ENCODE measurements around the gene NPHS1. TPM values are rescaled to one million over a fixed set of nuclear protein-coding genes. Genes with fewer than 3 reads are reported as not detected.
"Not testable (repeated sequence)": the region's sequence is repeated elsewhere in the genome, so short reads cannot be mapped to it uniquely, and the experiment has no call there.

Gene NPHS1
- total RNA-seq, 1 donor: not detected

DNA sequence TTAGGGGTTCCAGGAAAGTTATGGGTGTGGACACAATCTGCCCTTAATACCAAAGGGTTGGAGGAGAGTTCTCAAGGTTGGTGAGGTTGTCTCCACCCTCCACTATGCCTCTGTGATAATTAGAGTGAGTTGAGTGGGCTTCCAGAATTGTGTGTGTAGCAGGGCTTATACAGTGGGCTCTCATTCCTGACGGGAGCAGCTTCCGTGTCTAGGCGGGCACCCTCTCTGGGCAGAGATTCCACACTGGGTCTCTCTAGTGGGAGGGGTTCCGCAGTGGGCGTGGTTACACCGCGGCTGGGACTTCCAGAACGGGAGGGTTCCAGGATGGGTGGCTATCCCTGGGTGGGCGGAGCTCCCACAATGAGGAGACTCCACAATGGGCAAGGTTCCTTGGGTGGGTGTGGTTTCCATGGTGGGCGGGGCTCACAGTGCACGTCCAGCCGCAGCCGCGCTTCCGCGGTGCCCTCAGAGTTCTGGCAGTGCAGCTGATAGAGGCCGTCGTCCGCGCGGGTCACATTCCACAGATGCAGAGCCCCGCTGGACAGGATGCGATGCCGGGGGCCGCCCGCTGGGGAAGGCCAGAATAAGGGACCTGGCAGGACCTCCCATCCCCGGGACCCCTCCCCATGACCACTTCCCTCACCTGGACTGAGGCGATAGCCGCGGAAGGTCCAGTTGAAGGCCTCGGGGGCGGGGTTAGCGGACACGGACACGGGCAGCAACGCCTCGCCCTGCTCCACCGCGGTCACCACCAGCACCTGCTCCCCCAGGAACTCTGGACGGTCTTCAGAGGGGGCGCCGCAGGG is 8.4 kb downstream of the NPHS1 start:
- H3K4me3 ChIP-seq (ENCODE audit: low read depth, low read length): no peak overlapping the region
- TF ChIP-seq, protein P1, sequence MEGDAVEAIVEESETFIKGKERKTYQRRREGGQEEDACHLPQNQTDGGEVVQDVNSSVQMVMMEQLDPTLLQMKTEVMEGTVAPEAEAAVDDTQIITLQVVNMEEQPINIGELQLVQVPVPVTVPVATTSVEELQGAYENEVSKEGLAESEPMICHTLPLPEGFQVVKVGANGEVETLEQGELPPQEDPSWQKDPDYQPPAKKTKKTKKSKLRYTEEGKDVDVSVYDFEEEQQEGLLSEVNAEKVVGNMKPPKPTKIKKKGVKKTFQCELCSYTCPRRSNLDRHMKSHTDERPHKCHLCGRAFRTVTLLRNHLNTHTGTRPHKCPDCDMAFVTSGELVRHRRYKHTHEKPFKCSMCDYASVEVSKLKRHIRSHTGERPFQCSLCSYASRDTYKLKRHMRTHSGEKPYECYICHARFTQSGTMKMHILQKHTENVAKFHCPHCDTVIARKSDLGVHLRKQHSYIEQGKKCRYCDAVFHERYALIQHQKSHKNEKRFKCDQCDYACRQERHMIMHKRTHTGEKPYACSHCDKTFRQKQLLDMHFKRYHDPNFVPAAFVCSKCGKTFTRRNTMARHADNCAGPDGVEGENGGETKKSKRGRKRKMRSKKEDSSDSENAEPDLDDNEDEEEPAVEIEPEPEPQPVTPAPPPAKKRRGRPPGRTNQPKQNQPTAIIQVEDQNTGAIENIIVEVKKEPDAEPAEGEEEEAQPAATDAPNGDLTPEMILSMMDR (IDR thresholded peaks at IDR 0.05; ENCODE audit: insufficient read depth, low read depth, low read length): no peak
- DNase-seq (ENCODE audit: low read depth): no peak

DNA sequence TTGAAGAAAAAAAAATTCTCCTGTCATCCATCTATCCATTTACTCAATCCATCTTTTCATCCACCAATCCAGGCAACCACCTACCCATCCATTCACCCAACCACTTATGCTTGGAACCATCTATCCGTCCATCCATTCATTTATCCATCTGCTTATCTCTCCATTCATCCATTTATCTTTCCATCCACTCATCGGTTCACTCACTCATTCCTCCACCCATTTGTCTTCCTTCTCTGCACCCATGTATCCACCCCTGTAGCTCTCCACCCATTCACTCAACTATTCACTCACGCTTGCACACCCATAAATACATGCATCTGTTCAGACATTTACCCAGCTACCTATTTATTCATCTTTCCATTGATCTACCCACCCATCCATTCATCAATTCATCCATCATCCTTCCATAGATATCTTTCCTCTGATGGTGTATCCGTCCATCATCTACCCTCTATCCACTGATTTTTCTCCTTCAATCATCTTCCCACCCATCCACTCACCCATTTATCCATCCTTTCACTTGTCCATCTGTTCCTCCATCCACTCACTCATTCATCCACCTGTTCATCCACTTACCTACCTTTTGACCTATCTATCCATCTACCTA is 9.5 kb downstream of the NPHS1 start:
- H3K4me3 ChIP-seq (ENCODE audit: low read depth, low read length): no peak overlapping the region
- TF ChIP-seq, protein P1 (IDR thresholded peaks at IDR 0.05; ENCODE audit: insufficient read depth, low read depth, low read length): no peak
- DNase-seq (ENCODE audit: low read depth): no peak

DNA sequence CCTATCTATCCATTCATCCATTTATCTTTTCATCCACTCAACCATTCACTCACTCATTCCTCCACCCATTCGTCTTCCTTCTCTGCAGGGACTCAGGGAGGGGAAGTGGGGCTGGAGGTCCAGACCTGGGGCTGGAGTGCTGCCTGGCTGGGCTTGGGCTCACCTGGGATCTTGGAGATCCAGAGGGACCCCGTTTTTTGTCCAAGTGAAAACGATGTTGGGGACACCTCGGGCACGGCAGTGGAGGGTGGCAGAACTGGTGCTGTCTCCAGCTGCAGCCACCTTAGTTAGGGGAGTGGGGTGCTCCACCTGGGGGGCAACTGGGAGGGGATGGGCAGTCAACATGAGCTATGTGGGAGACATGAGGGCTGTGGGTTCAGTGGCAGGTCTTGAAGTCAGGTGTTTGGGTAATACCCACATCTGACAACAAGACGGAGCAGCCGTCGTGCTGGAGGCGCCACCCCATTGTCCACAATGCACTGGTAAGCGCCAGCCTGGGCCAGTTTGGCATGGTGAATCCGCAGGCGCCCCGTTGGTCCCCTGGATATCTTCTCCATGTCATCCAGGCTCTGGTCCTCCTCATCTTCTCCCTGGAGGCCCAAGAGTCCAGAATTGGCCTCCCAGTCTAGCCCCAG is 10.2 kb downstream of the NPHS1 start:
- DNase-seq (ENCODE audit: low read depth): no peak
- no peak overlapping the region for H3K4me3 ChIP-seq (ENCODE audit: low read depth, low read length)
- TF ChIP-seq, protein P1 (IDR thresholded peaks at IDR 0.05; ENCODE audit: insufficient read depth, low read depth, low read length): no peak

DNA sequence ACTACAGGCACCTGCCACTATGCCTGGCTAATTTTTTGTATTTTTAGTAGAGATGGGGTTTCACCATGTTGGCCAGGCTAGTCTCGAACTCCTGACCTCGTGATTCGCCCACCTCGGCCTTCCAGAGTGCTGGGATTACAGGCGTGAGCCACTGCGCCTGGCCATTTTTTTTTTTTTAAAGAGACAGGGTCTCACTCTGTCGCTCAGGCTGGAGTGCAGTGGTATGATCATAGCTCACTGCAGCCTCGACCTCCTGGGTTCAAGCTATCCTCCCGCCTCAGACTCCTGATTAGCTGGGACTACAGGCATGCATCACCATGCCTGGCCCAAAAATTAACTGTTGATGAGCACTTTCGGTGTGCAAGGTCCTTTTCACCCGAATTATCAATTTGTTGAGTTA is 16.2 kb downstream of the NPHS1 start:
- not testable (repeated sequence) for DNase-seq (ENCODE audit: low read depth); H3K4me3 ChIP-seq (ENCODE audit: low read depth, low read length)

DNA sequence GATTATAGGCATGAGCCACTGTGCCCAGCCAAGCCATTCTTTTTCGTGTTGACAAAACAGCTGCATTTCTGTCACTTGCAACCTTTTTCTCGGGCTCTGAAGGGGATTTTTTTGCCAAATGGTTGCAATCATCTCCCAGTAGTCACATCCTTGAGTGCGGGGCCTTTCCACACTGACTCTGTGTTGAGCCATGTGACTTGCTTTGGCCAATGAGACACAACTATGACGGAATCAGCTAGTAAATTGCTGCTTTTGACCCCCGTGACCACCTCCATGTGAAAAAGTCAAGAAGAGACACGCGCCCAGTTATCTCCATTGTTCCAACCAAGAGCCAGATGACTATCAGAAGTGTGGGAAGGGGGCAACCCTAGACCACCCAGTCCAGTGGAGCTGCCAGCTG is 18.3 kb downstream of the NPHS1 start:
- TF ChIP-seq, protein P1 (IDR thresholded peaks at IDR 0.05; ENCODE audit: insufficient read depth, low read depth, low read length): no peak
- DNase-seq (ENCODE audit: low read depth): no peak
- H3K4me3 ChIP-seq (ENCODE audit: low read depth, low read length): no peak overlapping the region

DNA sequence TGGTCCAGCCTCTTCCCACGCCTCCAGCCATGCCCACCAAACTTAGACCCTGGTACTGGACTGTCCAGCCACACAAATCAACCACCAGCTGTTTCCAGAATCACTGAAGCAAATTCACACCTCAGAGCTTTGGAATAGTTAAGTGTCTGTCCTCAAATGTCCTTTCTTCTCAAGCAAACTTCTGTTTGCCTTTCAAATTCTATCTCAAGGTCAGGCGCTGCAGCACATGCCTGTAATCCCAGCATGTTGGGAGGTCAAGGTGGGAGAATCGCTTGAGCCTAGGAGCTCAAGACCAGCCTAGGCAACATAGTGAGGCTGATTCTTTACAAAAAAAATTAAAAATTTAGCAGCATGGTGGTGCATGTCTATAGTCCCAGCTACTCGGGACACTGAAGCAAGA is 20.2 kb downstream of the NPHS1 start:
- no peak overlapping the region for H3K4me3 ChIP-seq (ENCODE audit: low read depth, low read length)
- TF ChIP-seq, protein P1 (IDR thresholded peaks at IDR 0.05; ENCODE audit: insufficient read depth, low read depth, low read length): no peak
- DNase-seq (ENCODE audit: low read depth): no peak

DNA sequence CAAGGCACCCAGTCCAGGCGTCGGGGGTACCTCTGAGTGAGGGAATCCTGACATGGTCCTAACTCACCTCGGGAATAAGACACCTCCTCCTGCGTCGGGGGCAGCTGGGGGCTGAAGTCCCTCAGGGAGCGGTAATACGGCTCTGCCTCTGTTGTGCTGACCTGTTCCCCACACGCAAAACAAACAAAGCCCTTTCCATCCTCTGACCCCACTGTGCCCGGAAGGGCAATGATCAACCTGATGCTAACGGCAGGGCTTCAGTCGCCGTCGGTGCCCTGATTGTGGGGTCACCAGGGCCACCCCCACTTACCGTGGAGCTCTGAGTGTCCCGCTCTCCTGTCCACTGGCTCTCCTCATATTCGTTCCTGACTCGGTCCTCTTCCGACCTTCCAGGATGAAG is 21.3 kb downstream of the NPHS1 start:
- DNase-seq (ENCODE audit: low read depth): no peak
- TF ChIP-seq, protein P1 (IDR thresholded peaks at IDR 0.05; ENCODE audit: insufficient read depth, low read depth, low read length): no peak
- no peak overlapping the region for H3K4me3 ChIP-seq (ENCODE audit: low read depth, low read length)

Data from fibroblast of villous mesenchyme (primary cell).